Measurements from ENCODE around the gene TADA3.

The TADA3 gene

DNA sequence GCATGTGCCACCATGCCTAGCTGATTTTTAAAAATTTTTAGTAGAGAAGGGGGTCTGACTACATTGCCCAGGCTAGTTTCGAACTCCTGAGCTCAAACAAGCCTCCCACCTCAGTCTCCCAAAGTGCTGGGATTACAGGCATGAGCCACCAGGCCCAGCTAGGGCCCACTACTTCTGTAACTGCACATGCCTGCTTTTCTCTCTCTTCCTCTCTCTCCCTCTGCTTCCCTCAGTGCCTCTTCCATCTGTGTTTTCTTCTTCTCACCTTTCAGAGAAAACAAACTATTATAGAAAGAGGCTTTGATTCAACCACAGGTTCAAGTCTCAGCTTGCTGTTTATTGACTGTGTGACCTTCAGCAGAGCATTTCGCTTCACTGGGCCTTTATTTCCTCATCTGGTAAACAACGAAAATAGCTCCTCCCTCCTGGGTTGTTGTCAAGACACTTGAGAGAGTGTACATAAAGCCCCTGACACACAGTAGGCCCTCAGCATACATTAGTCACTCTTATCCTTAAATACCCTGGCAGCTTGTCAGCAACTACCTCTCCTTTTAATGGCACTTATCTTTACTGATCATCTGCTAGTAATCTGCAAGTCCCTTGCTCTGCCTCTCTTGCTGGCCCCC lies 10.2 kb downstream of the TADA3 start:
- H3K79me2 ChIP-seq (ENCODE audit: insufficient read depth, low read length), result no peaks in the 10 kb centered on the region
- ATAC-seq (ENCODE audit: insufficient read depth, low read depth) (no peak), DNase-seq (no peak)
- TF ChIP-seq, protein P1, sequence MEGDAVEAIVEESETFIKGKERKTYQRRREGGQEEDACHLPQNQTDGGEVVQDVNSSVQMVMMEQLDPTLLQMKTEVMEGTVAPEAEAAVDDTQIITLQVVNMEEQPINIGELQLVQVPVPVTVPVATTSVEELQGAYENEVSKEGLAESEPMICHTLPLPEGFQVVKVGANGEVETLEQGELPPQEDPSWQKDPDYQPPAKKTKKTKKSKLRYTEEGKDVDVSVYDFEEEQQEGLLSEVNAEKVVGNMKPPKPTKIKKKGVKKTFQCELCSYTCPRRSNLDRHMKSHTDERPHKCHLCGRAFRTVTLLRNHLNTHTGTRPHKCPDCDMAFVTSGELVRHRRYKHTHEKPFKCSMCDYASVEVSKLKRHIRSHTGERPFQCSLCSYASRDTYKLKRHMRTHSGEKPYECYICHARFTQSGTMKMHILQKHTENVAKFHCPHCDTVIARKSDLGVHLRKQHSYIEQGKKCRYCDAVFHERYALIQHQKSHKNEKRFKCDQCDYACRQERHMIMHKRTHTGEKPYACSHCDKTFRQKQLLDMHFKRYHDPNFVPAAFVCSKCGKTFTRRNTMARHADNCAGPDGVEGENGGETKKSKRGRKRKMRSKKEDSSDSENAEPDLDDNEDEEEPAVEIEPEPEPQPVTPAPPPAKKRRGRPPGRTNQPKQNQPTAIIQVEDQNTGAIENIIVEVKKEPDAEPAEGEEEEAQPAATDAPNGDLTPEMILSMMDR (IDR thresholded peaks at IDR 0.05; ENCODE audit: borderline replicate concordance, extremely low read depth, low read length, poor library complexity, severe bottlenecking), result no peak
- TF ChIP-seq EZH2 (IDR thresholded peaks at IDR 0.05; ENCODE audit: borderline replicate concordance, low read depth, low read length, severe bottlenecking), result no peak
- no peak overlapping the region for H3K27ac ChIP-seq (ENCODE audit: low read length)
- peaks cover 29% of the 10 kb centered on the region for H4K20me1 ChIP-seq (ENCODE audit: insufficient read depth, low read length)
- no peak overlapping the region for H2AFZ ChIP-seq (ENCODE audit: low read depth, low read length)
- no peak overlapping the region for H3K9ac ChIP-seq (ENCODE audit: low read depth, low read length)
- no peak overlapping the region for H3K4me3 ChIP-seq (ENCODE audit: low read depth in 1 of 2, low read length in 2 of 2)
- peaks cover 44% of the 10 kb centered on the region for H3K36me3 ChIP-seq (ENCODE audit: insufficient read depth, low read length)
- no peaks in the 10 kb centered on the region for H3K9me3 ChIP-seq (ENCODE audit: insufficient read depth, low read length, severe bottlenecking)
- peaks cover 6% of the 10 kb centered on the region for H3K27me3 ChIP-seq (ENCODE audit: insufficient read depth, low read length, poor library complexity)
- H3K4me2 ChIP-seq (ENCODE audit: insufficient read depth, low read length), result no peak overlapping the region
- H3K4me1 ChIP-seq (ENCODE audit: insufficient read depth, low read length), result peaks cover 28% of the 10 kb centered on the region

DNA sequence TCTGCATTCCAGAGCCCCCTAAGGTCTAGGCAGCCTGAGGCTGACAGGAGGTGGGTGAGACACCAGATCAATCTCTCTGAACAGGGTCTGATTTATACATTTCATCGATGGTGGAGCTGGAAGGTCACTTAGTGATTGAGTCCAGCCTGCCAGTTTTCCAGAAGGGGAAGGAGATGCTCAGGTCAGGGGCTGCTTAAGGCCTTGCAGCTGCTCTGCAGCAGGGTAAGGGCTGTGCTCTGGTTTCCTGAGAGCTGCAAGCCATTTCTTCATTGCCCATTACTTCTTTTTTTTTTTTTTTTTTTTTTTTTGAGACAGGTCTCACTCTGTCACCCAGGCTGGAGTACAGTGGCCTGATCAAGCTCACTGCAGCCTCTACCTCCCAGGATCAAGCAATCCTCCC lies 10.7 kb downstream of the TADA3 start:
- Histone ChIP-seq H3K4me3 (ENCODE audit: low read depth in 1 of 2, low read length in 2 of 2) (no peak overlapping the region), H3K79me2 (ENCODE audit: insufficient read depth, low read length) (no peaks in the 10 kb centered on the region), H3K27me3 (ENCODE audit: insufficient read depth, low read length, poor library complexity) (peaks cover 8% of the 10 kb centered on the region), H4K20me1 (ENCODE audit: insufficient read depth, low read length) (peaks cover 31% of the 10 kb centered on the region), H3K36me3 (ENCODE audit: insufficient read depth, low read length) (peaks cover 39% of the 10 kb centered on the region), H3K27ac (ENCODE audit: low read length) (no peak overlapping the region), H2AFZ (ENCODE audit: low read depth, low read length) (no peak overlapping the region), H3K9ac (ENCODE audit: low read depth, low read length) (no peak overlapping the region), H3K4me2 (ENCODE audit: insufficient read depth, low read length) (no peak overlapping the region), H3K9me3 (ENCODE audit: insufficient read depth, low read length, severe bottlenecking) (no peaks in the 10 kb centered on the region), H3K4me1 (ENCODE audit: insufficient read depth, low read length) (peaks cover 28% of the 10 kb centered on the region)
- DNase-seq (no peak), ATAC-seq (ENCODE audit: insufficient read depth, low read depth) (no peak)
- TF ChIP-seq EZH2 (IDR thresholded peaks at IDR 0.05; ENCODE audit: borderline replicate concordance, low read depth, low read length, severe bottlenecking), result no peak
- TF ChIP-seq, protein P1 (IDR thresholded peaks at IDR 0.05; ENCODE audit: borderline replicate concordance, extremely low read depth, low read length, poor library complexity, severe bottlenecking), result no peak

DNA sequence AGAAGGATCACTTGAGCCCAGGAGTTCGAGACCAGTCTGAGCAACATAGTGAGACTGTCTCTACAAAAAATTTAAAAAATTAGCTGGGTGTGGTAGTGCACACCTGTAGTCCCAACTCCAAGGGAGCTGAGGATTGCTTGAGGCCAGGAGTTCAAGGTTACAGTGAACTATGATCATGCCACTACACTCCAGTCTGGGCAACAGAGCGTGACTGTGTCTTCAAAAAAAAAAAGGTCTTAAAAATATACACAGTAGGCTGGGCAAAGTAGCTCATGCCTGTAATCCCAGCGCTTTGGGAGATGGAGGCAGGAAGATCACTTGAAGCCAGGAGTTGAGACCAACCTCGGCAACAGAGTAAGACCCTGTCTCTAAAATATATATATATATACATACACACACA lies 11.4 kb downstream of the TADA3 start:
- H3K27ac ChIP-seq (ENCODE audit: low read length), result no peak overlapping the region
- no peak for DNase-seq
- H3K4me2 ChIP-seq (ENCODE audit: insufficient read depth, low read length), result no peak overlapping the region
- peaks cover 34% of the 10 kb centered on the region for H3K36me3 ChIP-seq (ENCODE audit: insufficient read depth, low read length)
- no peak for TF ChIP-seq EZH2 (IDR thresholded peaks at IDR 0.05; ENCODE audit: borderline replicate concordance, low read depth, low read length, severe bottlenecking)
- TF ChIP-seq, protein P1 (IDR thresholded peaks at IDR 0.05; ENCODE audit: borderline replicate concordance, extremely low read depth, low read length, poor library complexity, severe bottlenecking), result no peak
- peaks cover 31% of the 10 kb centered on the region for H4K20me1 ChIP-seq (ENCODE audit: insufficient read depth, low read length)
- no peaks in the 10 kb centered on the region for H3K9me3 ChIP-seq (ENCODE audit: insufficient read depth, low read length, severe bottlenecking)
- H3K4me1 ChIP-seq (ENCODE audit: insufficient read depth, low read length), result peaks cover 28% of the 10 kb centered on the region
- no peak for ATAC-seq (ENCODE audit: insufficient read depth, low read depth)
- H2AFZ ChIP-seq (ENCODE audit: low read depth, low read length), result no peak overlapping the region
- no peak overlapping the region for H3K4me3 ChIP-seq (ENCODE audit: low read depth in 1 of 2, low read length in 2 of 2)
- H3K9ac ChIP-seq (ENCODE audit: low read depth, low read length), result no peak overlapping the region
- H3K27me3 ChIP-seq (ENCODE audit: insufficient read depth, low read length, poor library complexity), result peaks cover 8% of the 10 kb centered on the region
- H3K79me2 ChIP-seq (ENCODE audit: insufficient read depth, low read length), result no peaks in the 10 kb centered on the region
